SK-N-SH (cell line): Measurements from ENCODE around the gene KCTD7.

Experiments used
- CTCF ChIP-seq: fragments of 200-600 bp; sonication (generic); IDR thresholded peaks from 2 replicates; pipeline ENCODE4 v1.6.1; 2017; ENCODE audit warnings: antibody characterized with exemption, mild to moderate bottlenecking, moderate library complexity
- EP300 ChIP-seq, 2 experiments: IDR thresholded peaks; 2 replicates each; pipeline versions ENCODE4 v1.4.0 to v1.6.1; 2012; ENCODE audit warnings: borderline replicate concordance in 1 of 2, low read depth in 1 of 2, low read length in 1 of 2
- GATA2 ChIP-seq: sonication (generic); formaldehyde crosslinking; IDR thresholded peaks from 2 replicates; pipeline ENCODE4 v1.5.0; 2020; ENCODE audit warnings: mild to moderate bottlenecking, missing genetic modification reagents
- MAX ChIP-seq: IDR thresholded peaks from 2 replicates; pipeline ENCODE4 v1.4.0; 2012; ENCODE audit warnings: low read depth
- POLR2AphosphoS5 ChIP-seq: IDR thresholded peaks from 2 replicates; pipeline ENCODE4 v1.6.1; 2012; ENCODE audit warnings: low read depth, low read length
- RAD21 ChIP-seq: IDR thresholded peaks from 2 replicates; pipeline ENCODE4 v1.6.1; 2012; ENCODE audit warnings: mild to moderate bottlenecking, low read length
- REST ChIP-seq: IDR thresholded peaks from 2 replicates; pipeline ENCODE4 v1.6.1; 2012; ENCODE audit warnings: mild to moderate bottlenecking, low read depth, low read length, moderate library complexity
- RFX5 ChIP-seq: IDR thresholded peaks from 2 replicates; pipeline ENCODE4 v1.6.1; 2012; ENCODE audit warnings: mild to moderate bottlenecking, improper control_type of control experiment, low read length
- SIN3A ChIP-seq: IDR thresholded peaks from 2 replicates; pipeline ENCODE4 v1.6.1; 2012; ENCODE audit warnings: low read depth, mild to moderate bottlenecking, low read length, moderate library complexity, borderline replicate concordance
- TAF1 ChIP-seq: IDR thresholded peaks from 2 replicates; pipeline ENCODE4 v1.6.1; 2012; ENCODE audit warnings: low read depth, mild to moderate bottlenecking, low read length, moderate library complexity, borderline replicate concordance
- USF2 ChIP-seq: fragments of 150-350 bp; IDR thresholded peaks from 2 replicates; pipeline ENCODE4 v1.6.1; 2017; ENCODE audit warnings: antibody characterized with exemption, low read length, low read depth, borderline replicate concordance

GRCh38 chr7:66628361-66629221 is at the start of gene KCTD7:
- TF ChIP-seq EP300 (IDR thresholded peaks at IDR 0.05; ENCODE audit: borderline replicate concordance in 1 of 2, low read depth in 1 of 2, low read length in 1 of 2) (no peak), CTCF (no peak), TAF1 (peak; percentile 87), SIN3A (peak; percentile 51; the same call in 1 of the 2 replicates), RAD21 (no peak), RFX5 (no peak), GATA2 (CRISPR knock-in tag) (no peak), REST (no peak), MAX (peak; percentile 61), USF2 (no peak), POLR2AphosphoS5 (peak; percentile 99)
